ENCODE data around the gene PCSK4.
A peak's percentile ranks its signal among the peaks of the same experiment; 100 is the strongest.

DNA sequence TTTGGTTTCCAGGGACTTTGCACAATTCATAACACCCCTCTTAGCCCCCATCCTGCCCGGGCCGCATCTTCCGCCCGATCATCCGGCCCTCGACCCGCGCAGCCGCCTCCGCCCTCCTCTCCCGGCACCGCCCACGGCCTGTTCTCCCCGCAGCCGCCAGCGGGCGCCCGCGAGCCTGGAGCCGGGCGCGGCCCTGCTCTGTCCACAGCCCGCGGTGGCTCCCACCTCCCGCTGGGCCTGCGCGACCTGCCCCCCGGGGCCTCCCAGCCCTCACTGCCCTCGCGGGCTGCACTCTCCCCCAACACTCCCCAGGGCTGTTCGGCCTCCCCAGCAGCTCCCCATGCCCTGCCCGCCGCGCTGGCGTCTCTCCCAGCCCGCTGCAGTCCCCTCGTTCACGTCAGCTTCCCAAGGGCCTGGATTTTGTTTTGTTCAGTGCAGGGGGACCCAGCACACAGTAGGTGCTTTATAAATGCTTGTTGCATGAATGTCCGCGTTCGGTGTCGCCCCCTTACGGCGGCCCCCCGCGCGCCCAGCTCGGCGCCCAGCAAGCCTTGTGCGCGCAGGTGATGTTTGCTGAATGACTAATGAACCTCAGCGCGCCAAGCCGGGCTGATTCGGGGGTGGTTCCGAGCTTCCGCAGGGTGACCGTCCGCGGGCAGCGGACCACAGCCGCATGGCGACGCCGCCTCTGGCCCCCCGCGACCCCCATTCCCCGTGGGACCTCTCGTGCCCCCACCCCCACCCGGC lies 44.8 kb downstream of the PCSK4 start:
- TF ChIP-seq EZH2 (IDR thresholded peaks at IDR 0.05; ENCODE audit: borderline replicate concordance, low read depth, low read length) (no peak), E2F6 (IDR thresholded peaks at IDR 0.05; ENCODE audit: borderline replicate concordance in 1 of 2, extremely low read depth in 1 of 2, insufficient read depth in 1 of 2, insufficient read length in 1 of 2, low read depth in 1 of 2, low read length in 1 of 2, poor library complexity in 1 of 2, severe bottlenecking in 1 of 2) (peak in 1 of 2 experiments; percentile 55), CHD2 (IDR thresholded peaks at IDR 0.05; ENCODE audit: low read depth, low read length) (no peak), POLR2AphosphoS5 (IDR thresholded peaks at IDR 0.05; ENCODE audit: control insufficient read depth, insufficient read depth, low read depth, low read length) (no peak), ZNF224 (CRISPR knock-in tag; IDR thresholded peaks at IDR 0.05) (no peak), C11orf30 (IDR thresholded peaks at IDR 0.05; ENCODE audit: low read depth) (no peak), JUND (IDR thresholded peaks at IDR 0.05; ENCODE audit: borderline replicate concordance, low read depth, low read length) (no peak), JUND (tag; IDR thresholded peaks at IDR 0.05; ENCODE audit: borderline replicate concordance, low read depth, low read length) (no peak; the same call in 2 of the 3 replicates), ATF2 (CRISPR knock-in tag; IDR thresholded peaks at IDR 0.05) (no peak)
